Mesenchymal stem cell (in vitro differentiated cells and primary cell): ENCODE results near the gene MISP.

ENCODE experiments used
- DNase-seq: peaks from one replicate; pipeline ENCODE4 v3.0.0-alpha.2; 2013
- H2AFZ ChIP-seq: one replicate; pipeline ENCODE4 v1.6.1; 2013; ENCODE audit warnings: low read depth, mild to moderate bottlenecking, control low read depth, inconsistent platforms, low read length, moderate library complexity
- H2AK5ac ChIP-seq: 2 replicates; pipeline ENCODE4 v1.6.1; 2013; ENCODE audit warnings: low read length, moderate library complexity, mild to moderate bottlenecking, inconsistent platforms; ENCODE audit not compliant: severe bottlenecking
- H2BK120ac ChIP-seq: one replicate; pipeline ENCODE4 v1.6.1; 2013; ENCODE audit warnings: low read depth, mild to moderate bottlenecking, inconsistent platforms, low read length, moderate library complexity
- H2BK12ac ChIP-seq, 2 experiments: one replicate each; pipeline ENCODE4 v1.6.1; 2013; ENCODE audit warnings: inconsistent platforms in 2 of 2, low read length in 2 of 2, mild to moderate bottlenecking in 2 of 2, moderate library complexity in 2 of 2, control low read depth in 1 of 2
- H2BK15ac ChIP-seq: one replicate; pipeline ENCODE4 v1.6.1; 2013; ENCODE audit warnings: mild to moderate bottlenecking, low read depth, inconsistent platforms; ENCODE audit not compliant: poor library complexity, severe bottlenecking
- H2BK5ac ChIP-seq: 2 replicates; pipeline ENCODE4 v1.6.1; 2013; ENCODE audit warnings: low read depth, mild to moderate bottlenecking, low read length, control low read depth, inconsistent platforms; ENCODE audit not compliant: poor library complexity, severe bottlenecking
- H3K14ac ChIP-seq, 2 experiments: one replicate each; pipeline ENCODE4 v1.6.1; 2013; ENCODE audit warnings: inconsistent platforms in 2 of 2, low read length in 2 of 2, control low read depth in 1 of 2, mild to moderate bottlenecking in 1 of 2, moderate library complexity in 1 of 2
- H3K18ac ChIP-seq, 2 experiments: one replicate each; pipeline ENCODE4 v1.6.1; 2013; ENCODE audit warnings: inconsistent platforms in 2 of 2, low read length in 2 of 2, control low read depth in 1 of 2, low read depth in 1 of 2, mild to moderate bottlenecking in 1 of 2
- H3K23ac ChIP-seq, 2 experiments: one replicate each; pipeline ENCODE4 v1.6.1; 2013; ENCODE audit warnings: inconsistent platforms in 2 of 2, low read length in 2 of 2, mild to moderate bottlenecking in 2 of 2, moderate library complexity in 2 of 2, control low read depth in 1 of 2
- H3K27ac ChIP-seq: 2 replicates; pipeline ENCODE4 v1.5.1; 2013; ENCODE audit warnings: mild to moderate bottlenecking, moderate library complexity, low read length, control low read depth, inconsistent platforms; ENCODE audit not compliant: poor library complexity, severe bottlenecking
- H3K27me3 ChIP-seq, 2 experiments: 2 replicates each; pipeline versions ENCODE4 v1.6.1 to v1.7.0; 2013; ENCODE audit warnings: low read length in 2 of 2, mild to moderate bottlenecking in 2 of 2, moderate library complexity in 2 of 2, control low read depth in 1 of 2, inconsistent platforms in 1 of 2; ENCODE audit not compliant: control insufficient read depth in 1 of 2, insufficient read depth in 1 of 2
- H3K36me3 ChIP-seq, 2 experiments: 2 replicates each; pipeline versions ENCODE4 v1.6.1 to v1.7.0; 2013; ENCODE audit warnings: low read length in 2 of 2, control low read depth in 1 of 2, inconsistent platforms in 1 of 2, low read depth in 1 of 2, mild to moderate bottlenecking in 1 of 2; ENCODE audit not compliant: insufficient read depth in 2 of 2, control insufficient read depth in 1 of 2
- H3K4ac ChIP-seq, 2 experiments: one replicate each; pipeline ENCODE4 v1.6.1; 2013; ENCODE audit warnings: inconsistent platforms in 2 of 2, low read length in 2 of 2, mild to moderate bottlenecking in 2 of 2, moderate library complexity in 2 of 2, control low read depth in 1 of 2, low read depth in 1 of 2
- H3K4me1 ChIP-seq: 2 replicates; pipeline ENCODE4 v1.6.1; 2013; ENCODE audit warnings: low read depth, low read length, control low read depth; ENCODE audit not compliant: control insufficient read depth, insufficient read depth
- H3K4me2 ChIP-seq: 2 replicates; pipeline ENCODE4 v1.6.1; 2013; ENCODE audit warnings: low read length, mild to moderate bottlenecking, inconsistent platforms; ENCODE audit not compliant: poor library complexity, severe bottlenecking
- H3K4me3 ChIP-seq, 2 experiments: 2 replicates each; pipeline versions ENCODE4 v1.5.1 to v1.7.0; 2013; ENCODE audit warnings: low read length in 2 of 2, mild to moderate bottlenecking in 2 of 2, control low read depth in 1 of 2, low read depth in 1 of 2; ENCODE audit not compliant: insufficient read depth in 1 of 2
- H3K79me1 ChIP-seq: replicated peaks from 2 replicates; pipeline ENCODE4 v1.6.1; 2013; ENCODE audit warnings: mild to moderate bottlenecking, control low read depth, low read length, inconsistent platforms; ENCODE audit not compliant: poor library complexity, severe bottlenecking
- H3K9ac ChIP-seq: 2 replicates; pipeline ENCODE4 v1.7.0; 2013; ENCODE audit warnings: mild to moderate bottlenecking, low read length, moderate library complexity
- H3K9me3 ChIP-seq: 2 replicates; pipeline ENCODE4 v1.7.0; 2013; ENCODE audit warnings: mild to moderate bottlenecking, low read length; ENCODE audit not compliant: control insufficient read depth
- H4K8ac ChIP-seq: one replicate; pipeline ENCODE4 v1.6.1; 2013; ENCODE audit warnings: inconsistent platforms, mild to moderate bottlenecking, low read length, moderate library complexity
- H4K91ac ChIP-seq: one replicate; pipeline ENCODE4 v1.6.1; 2013; ENCODE audit warnings: mild to moderate bottlenecking, low read length, inconsistent platforms
- WGBS: methylation state at CpG from one replicate; pipeline ENCODE4 v1.1.7; 2013; ENCODE audit warnings: mixed read lengths; 5-methylcytosine and 5-hydroxymethylcytosine counted together

Gene MISP

GRCh38 chr19:801861-802497, 51.1 kb downstream of the MISP start:
- Histone ChIP-seq H2AK5ac (no peak overlapping the region), H4K91ac (no peak overlapping the region), H2BK15ac (no peak overlapping the region), H2BK5ac (no peak overlapping the region), H3K27me3 (no peaks in the 10 kb centered on the region), H3K18ac (no peak overlapping the region), H3K4me2 (peak overlapping the region; percentile 62), H3K36me3 (peaks cover 43 to 81% of the 10 kb centered on the region in 2 experiments), H3K14ac (no peak overlapping the region), H2BK12ac (no peak overlapping the region), H3K27ac (no peak overlapping the region), H3K4me1 (peaks cover 45% of the 10 kb centered on the region), H3K79me1 (no peaks in the 10 kb centered on the region), H3K9ac (peak overlapping the region; percentile 96), H2AFZ (no peak overlapping the region), H3K4ac (no peak overlapping the region), H3K9me3 (no peaks in the 10 kb centered on the region), H3K23ac (no peak overlapping the region), H3K4me3 (peak overlapping the region in 1 of 2 experiments; percentile 96), H2BK120ac (no peak overlapping the region), H4K8ac (no peak overlapping the region)
- WGBS, result 84% methylated on average over 23 of the region's 23 CpGs
- no peak for DNase-seq

- H2BK5ac ChIP-seq, result no peak overlapping the region
- H2BK15ac ChIP-seq, result no peak overlapping the region
- peaks cover 49 to 86% of the 10 kb centered on the region in 2 experiments for H3K36me3 ChIP-seq
- H3K4me2 ChIP-seq, result peak overlapping the region; percentile 10
- no peak overlapping the region for H2AK5ac ChIP-seq
- H3K14ac ChIP-seq, result no peak overlapping the region
- H3K4me3 ChIP-seq, result peak overlapping the region in 1 of 2 experiments; percentile 96
- H4K91ac ChIP-seq, result no peak overlapping the region
- no peak overlapping the region for H3K4ac ChIP-seq
- H4K8ac ChIP-seq, result no peak overlapping the region
- H3K27me3 ChIP-seq, result no peaks in the 10 kb centered on the region
- no peak for DNase-seq
- H2AFZ ChIP-seq, result no peak overlapping the region
- peak overlapping the region; percentile 96 for H3K9ac ChIP-seq
- H3K27ac ChIP-seq, result no peak overlapping the region
- 93% methylated on average over 28 of the region's 28 CpGs for WGBS
- no peak overlapping the region for H2BK12ac ChIP-seq
- no peaks in the 10 kb centered on the region for H3K79me1 ChIP-seq
- H3K23ac ChIP-seq, result no peak overlapping the region
- H3K4me1 ChIP-seq, result peaks cover 45% of the 10 kb centered on the region
- no peak overlapping the region for H2BK120ac ChIP-seq
- H3K9me3 ChIP-seq, result no peaks in the 10 kb centered on the region
- no peak overlapping the region for H3K18ac ChIP-seq
Measured at GRCh38 chr19:802498-803098, 51.7 kb downstream of the MISP start.

- H2BK12ac ChIP-seq, result no peak overlapping the region
- H2BK120ac ChIP-seq, result no peak overlapping the region
- H2AFZ ChIP-seq, result no peak overlapping the region
- no peak overlapping the region for H2AK5ac ChIP-seq
- peaks cover 45% of the 10 kb centered on the region for H3K4me1 ChIP-seq
- no peaks in the 10 kb centered on the region for H3K9me3 ChIP-seq
- H3K9ac ChIP-seq, result peak overlapping the region; percentile 96
- no peak overlapping the region for H3K18ac ChIP-seq
- no peak overlapping the region for H4K8ac ChIP-seq
- no peak for DNase-seq
- H2BK15ac ChIP-seq, result no peak overlapping the region
- H3K14ac ChIP-seq, result no peak overlapping the region
- no peak overlapping the region for H3K4ac ChIP-seq
- peaks cover 54 to 92% of the 10 kb centered on the region in 2 experiments for H3K36me3 ChIP-seq
- no peak overlapping the region for H4K91ac ChIP-seq
- no peak overlapping the region for H3K4me3 ChIP-seq
- H3K23ac ChIP-seq, result peak overlapping the region in 1 of 2 experiments; percentile 1
- peak overlapping the region; percentile 19 for H3K4me2 ChIP-seq
- no peak overlapping the region for H2BK5ac ChIP-seq
- WGBS, result 96% methylated on average over 17 of the region's 17 CpGs
- no peak overlapping the region for H3K27ac ChIP-seq
- H3K27me3 ChIP-seq, result no peaks in the 10 kb centered on the region
- no peaks in the 10 kb centered on the region for H3K79me1 ChIP-seq
Measured at GRCh38 chr19:803099-803561, 52.2 kb downstream of the MISP start.

- Histone ChIP-seq H4K91ac (no peak overlapping the region), H2BK120ac (no peak overlapping the region), H3K36me3 (peaks cover 59 to 96% of the 10 kb centered on the region in 2 experiments), H3K4me3 (no peak overlapping the region), H3K27me3 (no peaks in the 10 kb centered on the region), H3K23ac (no peak overlapping the region), H3K79me1 (no peaks in the 10 kb centered on the region), H2AK5ac (no peak overlapping the region), H3K18ac (no peak overlapping the region), H2BK12ac (no peak overlapping the region), H2AFZ (no peak overlapping the region), H3K14ac (no peak overlapping the region), H3K9me3 (no peaks in the 10 kb centered on the region), H3K4me1 (peaks cover 45% of the 10 kb centered on the region), H4K8ac (no peak overlapping the region), H3K9ac (no peak overlapping the region), H3K27ac (no peak overlapping the region), H2BK5ac (no peak overlapping the region), H3K4ac (no peak overlapping the region), H2BK15ac (no peak overlapping the region), H3K4me2 (no peak overlapping the region)
- no peak for DNase-seq
- WGBS, result 95% methylated on average over 31 of the region's 31 CpGs
Measured at GRCh38 chr19:803686-804418, 52.9 kb downstream of the MISP start.
